Liver (tissue), 9 donors: Measurements from ENCODE around the gene CCR6. TPM values are rescaled to one million over a fixed set of nuclear protein-coding genes. Genes with fewer than 3 reads are reported as not detected.

ENCODE experiments used
- DNase-seq: peaks from one replicate; pipeline ENCODE4 v3.0.0-alpha.2; 2017; ENCODE audit warnings: low spot score
- H3K27ac ChIP-seq, 2 donors: one replicate each; pipeline ENCODE4 v1.7.0; 2013; ENCODE audit warnings: inconsistent platforms in 2 of 2, low read length in 2 of 2, control low read depth in 1 of 2, low read depth in 1 of 2, mild to moderate bottlenecking in 1 of 2
- H3K27me3 ChIP-seq, 4 donors: one replicate each; pipeline versions ENCODE4 v1.6.1 to v1.7.0; 2013; ENCODE audit warnings: low read length in 3 of 4, inconsistent platforms in 1 of 4, mild to moderate bottlenecking in 1 of 4, moderate library complexity in 1 of 4; ENCODE audit not compliant: control insufficient read depth in 4 of 4, insufficient read depth in 4 of 4
- H3K36me3 ChIP-seq, 4 donors: one replicate each; pipeline versions ENCODE4 v1.6.1 to v1.7.0; 2013; ENCODE audit warnings: low read length in 3 of 4, mild to moderate bottlenecking in 3 of 4, low read depth in 1 of 4, moderate library complexity in 1 of 4; ENCODE audit not compliant: control insufficient read depth in 4 of 4, insufficient read depth in 3 of 4
- H3K4me1 ChIP-seq, 4 donors: one replicate each; pipeline versions ENCODE4 v1.6.1 to v1.7.0; 2013; ENCODE audit warnings: low read length in 3 of 4, mild to moderate bottlenecking in 3 of 4, moderate library complexity in 1 of 4; ENCODE audit not compliant: control insufficient read depth in 4 of 4, insufficient read depth in 4 of 4
- H3K4me3 ChIP-seq, 3 donors: one replicate each; pipeline versions ENCODE4 v1.6.1 to v1.7.0; 2013; ENCODE audit warnings: low read length in 3 of 3, control low read depth in 1 of 3, low read depth in 1 of 3, mild to moderate bottlenecking in 1 of 3
- H3K9ac ChIP-seq, 2 donors: one replicate each; pipeline ENCODE4 v1.7.0; 2013; ENCODE audit warnings: low read length in 2 of 2, mild to moderate bottlenecking in 2 of 2, moderate library complexity in 2 of 2, control low read depth in 1 of 2, low read depth in 1 of 2
- H3K9me3 ChIP-seq, 4 donors: one replicate each; pipeline versions ENCODE4 v1.6.1 to v1.7.0; 2013; ENCODE audit warnings: low read length in 3 of 4; ENCODE audit not compliant: control insufficient read depth in 4 of 4
- ATF3 ChIP-seq: IDR thresholded peaks from 2 replicates; pipeline ENCODE4 v1.6.1; 2016; ENCODE audit warnings: antibody characterized with exemption
- CTCF ChIP-seq: fragments of 150-350 bp; IDR thresholded peaks from 2 replicates; pipeline ENCODE4 v1.5.1; 2017; ENCODE audit warnings: improper control_type of control experiment, low read depth, low read length; ENCODE audit not compliant: missing input control
- EGR1 ChIP-seq, 2 donors: IDR thresholded peaks; 2 replicates each; pipeline ENCODE4 v1.6.1; 2016 to 2018; ENCODE audit warnings: antibody characterized with exemption in 2 of 2, low read depth in 2 of 2
- FOXA1 ChIP-seq: IDR thresholded peaks from 2 replicates; pipeline ENCODE4 v1.6.1; 2016; ENCODE audit warnings: antibody characterized with exemption
- FOXA2 ChIP-seq: IDR thresholded peaks from 2 replicates; pipeline ENCODE4 v1.6.1; 2016; ENCODE audit warnings: antibody characterized with exemption
- GABPA ChIP-seq, 2 donors: IDR thresholded peaks in 1 of 2; conservative IDR thresholded peaks in 1 of 2; 2 replicates each; pipeline ENCODE4 v1.6.1; 2016; ENCODE audit warnings: antibody characterized with exemption in 2 of 2, mild to moderate bottlenecking in 1 of 2, moderate library complexity in 1 of 2
- HNF4A ChIP-seq, 2 donors: conservative IDR thresholded peaks; 2 replicates each; pipeline ENCODE4 v1.6.1; 2016; ENCODE audit warnings: antibody characterized with exemption in 2 of 2, mild to moderate bottlenecking in 2 of 2
- HNF4G ChIP-seq: IDR thresholded peaks from 2 replicates; pipeline ENCODE4 v1.6.1; 2016; ENCODE audit warnings: antibody characterized with exemption
- JUND ChIP-seq, 2 donors: IDR thresholded peaks; 2 replicates each; pipeline ENCODE4 v1.6.1; 2016; ENCODE audit warnings: antibody characterized with exemption in 2 of 2
- MAX ChIP-seq: IDR thresholded peaks from 2 replicates; pipeline ENCODE4 v1.6.1; 2016; ENCODE audit warnings: antibody characterized with exemption
- NR2F2 ChIP-seq: IDR thresholded peaks from 2 replicates; pipeline ENCODE4 v1.6.1; 2016; ENCODE audit warnings: antibody characterized with exemption
- RAD21 ChIP-seq, 2 donors: IDR thresholded peaks; 2 replicates each; pipeline ENCODE4 v1.6.1; 2016; ENCODE audit warnings: antibody characterized with exemption in 2 of 2, mild to moderate bottlenecking in 2 of 2
- REST ChIP-seq: IDR thresholded peaks from 2 replicates; pipeline ENCODE4 v1.6.1; 2016; ENCODE audit warnings: antibody characterized with exemption, mild to moderate bottlenecking
- RXRA ChIP-seq, 2 donors: IDR thresholded peaks; 2 replicates each; pipeline ENCODE4 v1.6.1; 2017 to 2018; ENCODE audit warnings: antibody characterized with exemption in 2 of 2, mild to moderate bottlenecking in 1 of 2
- SP1 ChIP-seq: IDR thresholded peaks from 2 replicates; pipeline ENCODE4 v1.6.1; 2018; ENCODE audit warnings: antibody characterized with exemption, mild to moderate bottlenecking
- TAF1 ChIP-seq: conservative IDR thresholded peaks from 2 replicates; pipeline ENCODE4 v1.6.1; 2016; ENCODE audit warnings: antibody characterized with exemption, mild to moderate bottlenecking
- YY1 ChIP-seq: IDR thresholded peaks from 2 replicates; pipeline ENCODE4 v1.6.1; 2016; ENCODE audit warnings: antibody characterized with exemption, mild to moderate bottlenecking
- ZBTB33 ChIP-seq: IDR thresholded peaks from 2 replicates; pipeline ENCODE4 v1.6.1; 2016; ENCODE audit warnings: antibody characterized with exemption
- WGBS: extraction: QIAGEN DNeasy Blood & Tissue Kit; methylation state at CpG from one replicate; pipeline ENCODE4 v1.1.7; 2013; 5-methylcytosine and 5-hydroxymethylcytosine counted together
- polyA plus RNA-seq, 2 donors: library from polyadenylated mRNA; stranded (reverse) in 1 of 2; unstranded in 1 of 2; fragments of 200-250 nt in 1 of 2; fragments of >200 nt in 1 of 2; fragmentation: Nextera tagmentation in 1 of 2; extraction: Ambion mirVana in 1 of 2; gene quantifications; one replicate each; pipeline versions ENCODE4 v1.2.1 to v1.2.3, GENCODE V29; 2013 to 2015
- total RNA-seq, 2 donors: library from RNA; depleted of rRNA; stranded (reverse); fragments of >200 nt; gene quantifications; one replicate each; pipeline ENCODE4 v1.2.3, GENCODE V29; 2014
- donor health status: healthy.
- donor health status: healthy.
- donor health status: healthy.
- donor health status: healthy.
- donor health status: healthy.

The CCR6 gene
- total and polyA plus RNA-seq, 4 donors, result 0.02 to 8.4 TPM; not detected in 2

GRCh38 chr6:167122041-167122826 is 662 bp upstream of the CCR6 start:
- Histone ChIP-seq H3K4me1 (peaks cover 0 to 7% (median 0%) of the 10 kb centered on the region in 4 donors), H3K36me3 (no peaks in the 10 kb centered on the region), H3K9me3 (no peaks in the 10 kb centered on the region), H3K9ac (no peak overlapping the region), H3K27me3 (no peaks in the 10 kb centered on the region), H3K27ac (no peak overlapping the region), H3K4me3 (no peak overlapping the region)
- 79% methylated on average over 23 of the region's 23 CpGs for WGBS
- no peak for DNase-seq
- no peak for TF ChIP-seq HNF4G
- no peak for TF ChIP-seq NR2F2
- no peak for TF ChIP-seq TAF1
- TF ChIP-seq FOXA2, result no peak
- TF ChIP-seq ZBTB33, result no peak
- TF ChIP-seq CTCF, result no peak
- no peak for TF ChIP-seq FOXA1
- no peak for TF ChIP-seq HNF4A (conservative IDR thresholded peaks at IDR 0.05)

GRCh38 chr6:167124753-167125152 is 1.9 kb downstream of the CCR6 start:
- no peak overlapping the region for H3K27ac ChIP-seq
- H3K4me1 ChIP-seq, result peaks cover 0 to 7% (median 0%) of the 10 kb centered on the region in 4 donors

GRCh38 chr6:167125410-167125809 is 2.5 kb downstream of the CCR6 start:
- Histone ChIP-seq H3K36me3 (no peaks in the 10 kb centered on the region), H3K27ac (no peak overlapping the region), H3K9ac (no peak overlapping the region), H3K4me1 (peaks cover 0 to 7% (median 0%) of the 10 kb centered on the region in 4 donors), H3K27me3 (no peaks in the 10 kb centered on the region), H3K4me3 (no peak overlapping the region), H3K9me3 (no peaks in the 10 kb centered on the region)
- DNase-seq, result no peak
- WGBS, result 89% methylated on average over 4 of the region's 4 CpGs
- no peak for TF ChIP-seq SP1
- no peak for TF ChIP-seq HNF4G
- no peak for TF ChIP-seq RXRA (IDR thresholded peaks at IDR 0.05)
- TF ChIP-seq YY1, result no peak
- TF ChIP-seq NR2F2, result no peak
- TF ChIP-seq ATF3, result no peak
- no peak for TF ChIP-seq REST
- no peak for TF ChIP-seq EGR1 (IDR thresholded peaks at IDR 0.05; ENCODE audit: low read depth in 2 of 2)
- TF ChIP-seq GABPA (IDR thresholded peaks at IDR 0.05 in 1 of 2, conservative IDR thresholded peaks at IDR 0.05 in 1 of 2), result no peak
- TF ChIP-seq RAD21 (IDR thresholded peaks at IDR 0.05), result no peak
- TF ChIP-seq FOXA2, result no peak

More at GRCh38 chr6:167124753-167125152, 1.9 kb downstream of the CCR6 start:
- WGBS, result 86% methylated on average over 5 of the region's 5 CpGs
- H3K9ac ChIP-seq, result no peak overlapping the region
- TF ChIP-seq ATF3, result no peak
- TF ChIP-seq TAF1, result no peak
- TF ChIP-seq RXRA (IDR thresholded peaks at IDR 0.05), result no peak
- no peak for TF ChIP-seq SP1
- TF ChIP-seq GABPA (IDR thresholded peaks at IDR 0.05 in 1 of 2, conservative IDR thresholded peaks at IDR 0.05 in 1 of 2), result no peak
- TF ChIP-seq JUND (IDR thresholded peaks at IDR 0.05), result no peak
- TF ChIP-seq FOXA1, result no peak
- no peak for TF ChIP-seq RAD21 (IDR thresholded peaks at IDR 0.05)
- no peak for TF ChIP-seq MAX
- TF ChIP-seq HNF4A (conservative IDR thresholded peaks at IDR 0.05), result no peak
- no peak for TF ChIP-seq YY1
- H3K36me3 ChIP-seq, result no peaks in the 10 kb centered on the region
- H3K9me3 ChIP-seq, result no peaks in the 10 kb centered on the region
- no peak for DNase-seq
- H3K27me3 ChIP-seq, result no peaks in the 10 kb centered on the region
- no peak overlapping the region for H3K4me3 ChIP-seq
